Measurements from ENCODE around the gene IGLL1.
A peak's percentile ranks its signal among the peaks of the same experiment; 100 is the strongest.
"Not testable (repeated sequence)": the region's sequence is repeated elsewhere in the genome, so short reads cannot be mapped to it uniquely, and the experiment has no call there.

IGLL1 gene

DNA sequence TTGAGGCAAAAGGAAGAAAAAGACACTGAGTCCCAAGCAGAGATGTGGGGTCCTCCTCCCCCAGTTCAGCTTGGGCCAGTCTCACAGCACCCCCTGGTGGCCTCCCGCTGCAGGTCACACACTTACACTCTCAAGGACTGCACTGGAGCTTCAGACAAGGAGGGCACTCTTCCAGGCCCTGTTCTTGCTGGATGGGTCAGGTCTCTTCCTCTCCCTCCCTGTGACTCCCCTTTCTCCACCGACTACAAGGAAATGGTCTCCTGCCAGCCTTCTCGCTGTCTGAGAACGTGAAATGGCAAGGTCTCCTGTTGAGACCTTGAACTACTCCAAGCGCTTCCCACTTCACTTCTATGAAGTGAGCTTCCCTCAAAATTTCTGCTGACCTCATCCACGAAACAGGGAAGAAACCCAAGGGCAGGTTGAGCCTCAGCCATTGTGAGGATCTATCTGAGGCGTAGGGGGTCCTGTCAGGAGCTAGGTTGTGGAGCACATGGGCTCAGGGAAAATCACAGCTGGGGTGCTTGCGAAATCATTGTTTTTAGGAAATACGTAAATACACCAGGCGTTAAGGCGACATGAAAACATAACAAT, 11.2 kb upstream of the IGLL1 start:
- peak; percentile 59 to 80 (median 66) for DNase-seq

DNA sequence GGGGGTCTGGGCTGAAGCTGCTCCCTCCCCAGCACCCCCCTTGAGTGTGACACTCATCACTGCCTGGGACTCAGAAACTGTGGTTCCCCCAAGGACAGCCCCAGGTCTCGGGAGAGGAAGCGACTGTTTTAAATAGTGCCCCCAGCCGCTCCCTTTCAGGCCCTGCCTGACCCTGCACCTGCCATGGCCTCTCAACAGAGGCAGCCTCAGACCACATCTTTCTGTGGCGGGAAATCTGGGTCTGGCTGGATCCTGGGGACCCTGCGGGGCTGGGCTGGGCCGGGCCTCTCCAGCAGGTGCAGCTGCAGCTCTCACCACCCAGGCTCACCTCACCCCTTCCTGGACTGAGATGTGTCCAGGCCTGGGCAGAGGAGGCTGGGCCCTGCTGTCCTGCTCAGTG, 3.7 kb upstream of the IGLL1 start:
- DNase-seq: no peak

DNA sequence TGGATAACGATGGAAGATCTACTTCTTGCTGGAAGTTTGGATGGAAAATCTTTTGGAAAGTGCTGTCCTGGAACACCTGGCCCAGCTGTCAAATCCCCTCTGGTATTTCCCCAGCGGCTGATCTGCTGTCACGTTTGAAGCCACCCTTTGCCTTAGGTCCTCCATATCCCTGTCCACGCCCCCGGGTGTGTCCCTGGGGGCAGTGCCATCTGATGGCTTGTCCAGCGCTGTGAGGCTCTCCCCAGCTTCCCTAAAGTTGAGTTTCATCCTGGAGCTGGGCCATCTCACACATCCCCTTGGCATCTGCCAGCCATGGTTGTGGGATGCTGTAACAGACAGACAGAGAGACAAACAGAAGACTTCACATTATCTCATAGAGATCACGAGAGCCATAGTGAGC, 3.1 kb upstream of the IGLL1 start:
- DNase-seq: peak in 1 of 4 experiments; percentile 10

DNA sequence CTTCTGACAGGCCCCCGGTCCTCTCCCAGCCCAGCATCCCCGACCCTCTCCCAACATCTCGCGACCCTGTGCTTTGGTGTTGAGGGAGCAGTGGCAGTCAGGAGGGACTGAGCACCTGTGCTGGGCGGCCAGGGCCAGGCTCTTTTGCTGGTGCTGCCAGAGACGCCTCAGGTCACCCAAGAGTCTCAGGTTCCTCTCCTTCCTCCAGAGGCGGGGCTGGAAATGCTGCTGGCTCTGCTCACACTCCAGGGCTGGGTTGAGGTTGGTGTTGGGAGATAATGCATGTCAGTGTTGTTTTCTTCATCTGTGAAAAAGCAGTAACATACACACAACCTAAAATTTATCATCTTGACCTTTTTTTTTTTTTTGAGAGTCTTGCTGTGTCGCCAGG, 1.2 kb upstream of the IGLL1 start:
- no peak for DNase-seq

DNA sequence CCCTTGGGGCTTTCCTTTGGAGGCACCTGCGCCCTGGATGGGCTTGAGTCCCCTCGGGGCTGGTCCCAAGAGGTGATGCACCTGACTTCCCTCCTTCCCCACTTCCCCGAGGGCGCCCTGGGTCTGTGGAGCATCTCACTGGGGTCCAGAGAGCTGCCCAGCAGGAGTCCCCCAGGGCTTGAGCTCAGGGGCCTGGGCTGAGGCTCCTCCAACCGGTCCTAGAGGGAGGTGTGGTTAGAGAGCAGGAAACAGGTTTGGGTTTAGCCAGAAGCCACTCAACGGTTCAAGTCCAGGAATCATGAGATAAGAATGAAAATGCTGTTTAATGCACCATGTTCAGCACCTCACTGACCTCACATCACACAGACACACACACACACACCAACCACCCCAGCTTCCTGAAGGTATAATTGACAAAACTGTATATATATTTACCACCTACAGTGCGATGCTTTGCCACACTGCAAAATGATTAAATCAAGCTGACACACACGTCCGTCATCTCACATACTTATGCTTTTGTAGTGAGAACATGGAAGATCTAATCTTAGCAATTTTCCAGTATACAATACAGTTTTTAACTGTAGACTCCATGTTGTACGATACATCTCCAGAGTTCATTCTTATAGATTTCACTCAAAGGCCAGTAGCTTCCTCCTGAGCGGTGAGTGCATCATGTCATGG, 628 bp upstream of the IGLL1 start:
- no peak for DNase-seq

DNA sequence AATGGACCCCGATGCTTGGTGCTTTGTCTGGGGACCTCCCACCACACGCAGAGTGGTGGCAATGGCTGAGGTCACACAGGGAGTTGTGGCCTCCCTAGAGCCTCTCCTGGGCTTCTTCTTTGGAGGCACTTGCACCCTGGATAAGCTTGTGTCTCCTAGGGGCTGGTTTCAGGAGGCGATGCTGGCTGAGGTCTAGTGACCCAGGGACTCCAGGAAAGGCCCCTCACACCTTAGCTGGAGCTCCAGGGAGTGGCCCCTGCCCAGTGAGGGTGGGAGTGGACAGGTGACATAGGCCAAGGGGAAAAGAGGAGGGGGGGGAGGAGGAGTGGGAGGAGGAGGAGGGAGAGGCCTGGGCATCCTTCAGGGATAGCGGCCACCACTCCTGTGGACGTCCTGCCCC, 810 bp downstream of the IGLL1 start:
- no peak for DNase-seq

DNA sequence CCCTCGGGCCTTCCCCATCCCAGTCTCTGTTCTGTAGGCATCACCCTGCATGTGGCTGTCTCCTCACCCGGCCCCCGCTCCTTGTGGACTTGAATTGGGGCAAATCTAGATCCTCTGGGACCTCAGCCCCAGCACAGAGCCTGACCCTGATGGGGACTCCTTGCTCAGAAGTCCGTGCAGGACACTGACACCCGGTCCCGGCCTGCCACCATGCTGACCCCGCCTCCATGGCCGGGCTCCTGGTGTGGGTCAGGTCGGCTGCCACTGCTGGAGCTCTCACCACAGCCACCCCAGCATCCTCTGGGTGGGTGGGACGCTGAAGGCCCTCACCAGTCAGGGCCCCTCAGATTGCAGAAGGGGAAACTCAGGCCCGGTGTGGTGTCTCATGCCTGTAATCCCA, 1.8 kb downstream of the IGLL1 start:
- no peak for DNase-seq

DNA sequence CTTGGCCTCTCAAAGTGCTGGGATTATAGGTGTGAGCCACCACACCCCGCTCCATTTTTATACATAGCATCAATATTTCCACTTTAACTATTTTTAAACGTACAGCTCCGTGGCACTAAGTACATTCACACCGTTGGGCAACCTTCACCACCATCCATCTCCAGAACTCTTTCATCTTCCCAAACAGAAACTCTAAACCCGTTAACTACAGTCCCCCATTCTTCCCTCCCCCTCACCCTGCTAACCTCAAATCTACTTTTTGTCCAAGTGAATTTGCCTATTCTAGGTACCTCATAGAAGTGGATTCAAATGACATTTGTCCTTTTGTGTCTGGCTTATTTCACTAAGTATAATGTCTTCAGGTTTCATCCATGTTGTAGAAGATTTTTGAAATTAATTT, 3.4 kb downstream of the IGLL1 start:
- DNase-seq: no peak

DNA sequence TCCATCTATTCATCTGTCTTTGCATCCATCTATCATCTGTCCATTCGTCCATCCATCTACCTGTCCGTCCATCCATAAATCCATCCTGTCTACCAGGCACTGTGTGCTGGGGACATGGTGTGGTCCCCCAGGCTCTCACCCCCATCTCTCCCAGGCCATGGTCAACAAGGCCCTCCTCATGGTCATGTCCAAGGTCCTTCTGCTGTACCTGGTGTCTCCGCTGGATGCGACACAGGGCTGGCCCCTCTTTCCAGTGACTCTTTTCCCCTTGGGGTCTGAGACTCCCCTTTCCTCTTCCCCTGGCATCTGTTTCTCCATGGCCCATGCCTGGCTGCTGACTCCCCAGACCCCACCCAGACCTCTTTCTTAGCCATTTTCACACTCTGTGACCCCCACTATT, 4.5 kb downstream of the IGLL1 start:
- no peak for DNase-seq

DNA sequence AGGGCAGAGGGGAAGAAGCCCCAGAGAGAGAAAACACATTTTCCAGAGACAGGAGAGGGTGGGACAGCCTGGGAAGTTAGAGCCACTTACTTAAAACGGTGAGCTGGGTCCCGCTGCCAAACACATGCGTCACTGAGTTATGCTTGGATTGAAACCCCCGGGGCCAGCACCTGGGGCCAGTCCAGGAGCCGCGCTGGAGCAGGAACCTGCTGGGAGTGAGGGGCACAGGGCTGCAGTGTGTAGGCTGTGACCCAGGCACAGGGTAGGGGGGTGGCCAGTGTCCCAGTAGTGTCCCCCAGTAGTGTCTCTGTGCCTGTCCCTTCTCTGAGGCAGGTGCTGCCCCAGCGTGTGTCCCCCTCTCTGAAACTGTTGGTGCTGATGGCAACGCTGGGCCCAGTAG, 5.2 kb downstream of the IGLL1 start:
- no peak for DNase-seq

DNA sequence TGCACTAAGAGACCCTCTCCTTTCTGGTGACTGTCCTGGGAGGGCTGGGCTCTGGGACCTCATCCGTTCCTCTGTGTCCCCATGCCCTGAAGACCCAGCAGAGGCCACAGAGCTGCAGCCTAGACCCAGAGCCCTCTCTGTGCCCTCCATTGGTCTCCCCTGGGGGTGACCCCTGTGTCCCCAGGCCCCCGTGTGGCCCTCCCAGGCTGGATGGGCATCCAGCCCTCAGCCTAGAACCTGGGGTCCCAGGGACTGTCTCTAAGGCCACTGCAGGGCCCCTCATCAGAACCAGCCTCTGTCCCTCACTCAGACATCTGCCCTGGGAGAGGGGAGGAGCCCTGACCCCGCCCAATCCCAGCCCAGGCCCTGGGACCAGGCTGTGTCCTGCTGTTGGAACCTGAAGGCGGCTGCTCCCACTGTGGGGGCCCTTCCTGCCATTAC, 5.7 kb downstream of the IGLL1 start:
- no peak for DNase-seq

DNA sequence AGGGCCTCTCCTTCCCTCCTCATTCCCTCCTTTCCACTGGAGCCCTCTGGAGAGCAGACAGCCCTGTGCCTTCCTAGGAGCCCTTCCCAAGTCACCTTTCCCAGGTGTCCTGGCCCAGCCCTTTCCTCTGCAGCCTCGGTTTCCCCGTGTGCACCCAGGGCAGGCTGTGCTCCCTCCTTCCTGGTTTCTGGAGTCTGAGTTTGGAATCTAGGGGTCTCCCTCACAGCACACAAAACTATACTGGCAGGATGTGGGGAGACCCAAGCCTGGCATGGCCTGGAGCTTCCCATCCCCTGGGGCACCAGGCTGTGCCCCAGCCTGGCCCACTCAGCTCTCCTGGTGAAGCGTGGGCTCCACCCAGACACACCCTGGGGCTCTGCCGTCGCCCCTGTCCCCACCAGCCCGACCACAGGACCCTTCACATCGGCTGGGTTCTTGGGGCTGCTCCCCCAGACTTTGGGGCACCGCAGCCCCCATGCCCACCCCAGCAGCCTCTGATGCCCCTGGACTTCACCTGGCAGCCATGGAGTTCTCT, 6.3 kb downstream of the IGLL1 start:
- DNase-seq: not testable (repeated sequence)

DNA sequence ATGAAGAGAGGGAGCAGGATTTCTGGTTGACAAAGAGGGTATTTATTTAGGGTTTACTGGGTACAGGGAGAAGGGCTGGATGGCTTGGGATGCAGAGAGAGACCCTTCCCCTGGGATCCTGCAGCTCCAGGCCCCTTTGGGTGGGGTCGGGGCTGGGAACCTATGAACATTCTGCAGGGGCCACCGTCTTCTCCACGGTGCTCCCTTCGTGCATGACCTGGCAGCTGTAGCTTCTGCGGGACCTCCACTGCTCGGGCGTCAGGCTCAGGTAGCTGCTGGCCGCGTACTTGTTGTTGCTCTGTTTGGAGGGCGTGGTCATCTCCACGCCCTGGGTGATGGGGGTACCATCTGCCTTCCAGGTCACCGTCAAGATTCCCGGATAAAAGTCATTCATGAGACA, 7.0 kb downstream of the IGLL1 start:
- not testable (repeated sequence) for DNase-seq

DNA sequence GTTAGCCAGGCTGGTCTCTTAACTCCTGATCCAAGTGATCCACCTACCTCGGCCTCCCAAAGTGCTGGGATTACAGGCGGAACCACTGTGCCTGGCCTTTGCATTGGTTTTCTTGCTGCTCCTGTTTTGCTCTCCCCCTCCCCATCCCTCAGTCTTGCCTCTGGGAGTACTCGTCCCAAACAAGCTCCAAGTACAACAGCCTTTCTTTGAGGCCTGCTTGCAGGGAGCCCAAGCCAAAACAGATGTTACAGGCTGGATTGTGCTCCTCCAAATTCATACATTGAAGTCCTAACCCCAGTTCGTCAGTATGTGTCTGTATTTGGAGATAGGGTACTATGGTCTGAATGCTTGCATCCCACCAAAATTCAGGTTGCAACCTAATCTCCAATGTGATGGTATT, 8.6 kb downstream of the IGLL1 start:
- no peak for DNase-seq

DNA sequence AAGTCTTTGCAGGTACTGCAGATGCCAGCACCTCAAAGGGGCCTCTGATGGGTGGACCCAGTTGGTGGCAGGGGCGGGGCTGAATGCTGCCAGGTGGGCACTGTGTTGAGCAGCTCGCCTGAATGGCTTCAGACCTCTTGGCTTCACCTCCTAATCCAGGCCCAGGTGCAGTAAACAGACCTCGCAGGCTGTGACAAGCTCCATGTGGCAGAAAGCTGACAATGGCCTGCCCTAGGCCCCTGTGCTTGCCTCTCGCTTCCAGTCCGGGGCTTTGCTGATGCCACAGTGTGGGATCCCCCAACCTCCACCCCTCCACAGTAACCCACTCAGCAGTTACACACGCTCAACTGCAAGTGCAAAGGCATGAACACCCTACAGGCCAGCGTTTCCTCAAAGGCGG, 9.4 kb downstream of the IGLL1 start:
- DNase-seq: no peak

DNA sequence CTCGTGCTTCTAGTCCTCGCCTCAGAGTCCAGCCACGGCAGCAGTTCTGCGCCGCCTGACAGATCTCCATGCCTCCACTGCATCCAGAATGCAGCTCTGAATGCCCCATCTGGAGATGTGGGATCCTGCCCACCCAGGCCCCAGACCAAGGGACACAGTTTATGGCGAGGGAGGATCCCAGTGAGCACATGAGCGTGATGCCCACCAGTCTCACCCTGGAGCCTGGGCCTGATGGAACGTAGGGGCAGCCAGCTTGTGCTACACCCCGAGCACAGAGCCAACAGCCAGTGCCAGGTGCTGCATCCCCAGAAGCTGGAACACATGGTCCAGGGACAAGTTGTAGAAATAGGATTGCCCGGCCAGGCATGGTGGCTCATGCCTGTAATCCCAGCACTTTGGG, 10.4 kb downstream of the IGLL1 start:
- DNase-seq: no peak

DNA sequence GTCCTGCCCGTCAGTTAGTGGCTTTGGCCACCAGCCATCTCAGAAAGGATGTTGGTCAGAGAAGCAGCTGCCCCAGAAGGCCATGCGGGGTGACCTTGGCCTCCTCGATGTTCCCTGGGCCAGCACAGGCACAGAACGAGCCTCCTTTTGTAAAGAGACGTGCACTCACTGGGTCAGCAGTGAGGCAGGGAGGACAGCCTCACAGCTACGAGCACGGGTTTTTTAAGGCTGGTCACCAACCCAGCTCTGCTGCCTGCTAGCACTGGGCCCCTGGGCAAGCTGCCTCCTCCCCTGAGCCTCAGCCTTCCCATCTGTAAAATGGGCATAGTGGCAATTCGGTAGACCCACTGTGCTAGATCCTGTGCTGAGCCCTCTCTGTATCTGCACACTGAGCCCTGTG, 10.8 kb downstream of the IGLL1 start:
- DNase-seq: no peak

DNA sequence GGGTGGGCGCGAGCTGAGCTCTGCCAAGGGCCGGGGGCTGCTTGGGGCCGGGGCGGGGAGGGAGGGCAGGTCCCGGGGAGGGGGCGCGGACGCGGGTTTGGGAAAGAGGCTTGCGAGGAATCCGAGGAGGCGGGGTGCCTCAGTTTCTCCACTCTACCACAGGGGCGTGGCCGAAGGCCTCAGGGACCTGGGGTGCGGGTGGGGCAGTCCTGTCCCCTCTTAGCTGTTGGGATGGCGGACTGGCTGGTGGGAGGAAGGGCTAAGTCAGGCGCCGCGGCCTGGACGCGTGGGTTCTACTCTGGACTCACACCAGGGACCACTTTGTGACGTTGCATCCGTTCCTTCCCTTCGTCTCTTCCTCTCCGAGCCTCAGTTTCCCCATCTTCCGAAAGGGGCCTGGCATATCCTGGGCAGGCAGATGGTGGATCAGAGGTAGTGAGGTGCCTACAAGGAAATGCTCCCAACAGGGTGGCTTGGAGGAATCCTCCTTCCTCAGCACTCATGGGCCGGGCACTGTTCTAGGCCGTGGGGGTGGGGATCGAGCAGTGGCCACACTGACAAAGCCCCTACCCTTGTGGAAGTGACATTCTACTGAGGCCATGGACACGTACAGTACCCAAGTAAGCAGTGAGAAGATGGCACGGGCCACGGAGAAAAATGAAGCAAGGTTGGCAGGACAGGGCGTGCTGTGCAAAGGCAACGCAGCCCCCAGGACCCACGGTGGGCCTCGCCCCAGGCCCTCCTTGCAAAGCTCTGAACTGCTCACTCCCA, 13.2 kb downstream of the IGLL1 start:
- no peak for DNase-seq

DNA sequence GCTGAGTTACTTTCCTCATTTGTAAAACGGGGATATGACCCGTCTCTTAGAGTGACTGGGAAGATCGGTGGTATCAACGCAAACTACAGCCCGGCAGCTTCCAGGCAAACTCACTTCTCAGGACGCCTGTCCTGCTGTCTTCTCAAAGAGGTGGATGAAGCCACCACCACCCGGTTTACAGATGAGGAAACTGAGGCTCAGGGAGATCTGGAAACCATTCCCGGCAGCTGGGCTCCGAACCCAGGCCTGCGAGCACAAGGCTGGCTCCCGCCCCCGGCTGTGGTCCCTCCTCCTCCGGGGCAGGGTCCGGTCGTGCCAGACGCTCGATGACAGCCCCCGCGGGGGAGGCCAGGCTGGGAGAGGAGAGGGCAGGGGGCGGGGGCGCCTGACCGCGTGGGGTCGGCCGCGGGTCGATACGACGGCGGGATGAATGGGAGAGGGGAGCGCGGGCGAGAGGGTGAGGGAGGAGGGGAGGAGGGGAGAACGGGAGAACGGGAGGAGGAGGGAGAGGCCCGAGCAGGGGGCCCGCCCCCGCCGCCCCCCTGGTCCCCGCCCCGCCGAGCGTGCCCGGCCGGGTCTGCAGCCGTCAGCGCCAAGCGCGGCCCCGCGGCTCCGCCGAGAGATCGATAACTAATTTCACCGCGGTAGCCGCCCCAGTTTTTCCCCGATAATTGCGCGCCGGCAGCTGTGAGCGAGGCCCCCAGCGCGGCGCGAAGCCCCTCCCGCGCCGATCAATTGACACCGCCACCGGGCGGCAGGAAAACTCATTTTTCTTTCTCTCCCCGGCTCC, 14.0 kb downstream of the IGLL1 start:
- peak in 1 of 4 experiments; percentile 25 for DNase-seq

DNA sequence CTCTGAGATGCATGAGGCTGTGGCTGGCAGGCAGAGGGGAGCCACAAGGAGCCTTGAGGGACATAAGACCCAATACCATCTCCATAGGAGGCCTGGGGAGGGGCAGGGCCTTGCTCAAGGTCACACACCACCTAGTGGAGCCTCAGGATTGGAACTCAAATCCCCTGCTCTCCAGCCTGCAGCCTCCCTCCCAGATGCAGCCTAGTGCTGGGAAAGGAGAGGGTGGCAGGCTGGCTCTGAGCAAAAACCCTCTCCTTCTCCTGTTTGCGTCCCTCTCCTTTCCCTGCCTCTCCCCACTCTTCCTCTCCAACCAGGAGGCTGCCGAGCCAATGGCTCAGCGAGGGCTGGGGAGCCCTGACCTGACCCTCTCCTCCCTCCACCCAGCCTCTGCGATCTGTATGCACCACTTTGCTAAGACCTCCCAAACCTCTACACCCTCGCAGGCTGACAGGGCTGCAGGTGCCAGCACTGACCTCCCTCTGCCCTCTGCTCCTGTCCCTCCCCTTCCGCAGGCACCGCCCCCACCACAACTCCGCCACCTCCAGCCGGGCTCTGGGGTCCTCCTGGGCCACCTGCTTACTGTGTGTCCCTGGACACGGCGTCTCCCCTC, 14.7 kb downstream of the IGLL1 start:
- DNase-seq: peak in 1 of 4 experiments; percentile 34

DNA sequence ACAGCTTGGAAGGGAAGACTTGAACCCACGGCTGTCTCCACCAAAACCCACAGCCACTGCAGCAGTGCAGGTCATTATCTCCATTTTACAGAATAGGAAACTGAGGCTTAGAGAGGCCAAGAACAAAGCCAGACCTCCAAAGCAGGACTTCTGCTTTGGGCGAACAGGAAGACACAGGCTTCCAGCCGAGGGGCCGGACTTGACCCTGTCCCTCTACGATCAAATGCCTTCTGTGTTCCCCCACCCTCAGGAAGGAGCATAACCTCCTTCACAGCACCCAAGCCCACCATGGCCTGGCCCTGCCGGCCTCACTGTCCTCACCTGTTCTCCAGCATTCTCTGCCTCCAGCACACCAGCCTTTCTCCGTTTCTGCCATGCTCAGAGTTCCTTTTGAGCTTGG, 15.8 kb downstream of the IGLL1 start:
- no peak for DNase-seq

DNA sequence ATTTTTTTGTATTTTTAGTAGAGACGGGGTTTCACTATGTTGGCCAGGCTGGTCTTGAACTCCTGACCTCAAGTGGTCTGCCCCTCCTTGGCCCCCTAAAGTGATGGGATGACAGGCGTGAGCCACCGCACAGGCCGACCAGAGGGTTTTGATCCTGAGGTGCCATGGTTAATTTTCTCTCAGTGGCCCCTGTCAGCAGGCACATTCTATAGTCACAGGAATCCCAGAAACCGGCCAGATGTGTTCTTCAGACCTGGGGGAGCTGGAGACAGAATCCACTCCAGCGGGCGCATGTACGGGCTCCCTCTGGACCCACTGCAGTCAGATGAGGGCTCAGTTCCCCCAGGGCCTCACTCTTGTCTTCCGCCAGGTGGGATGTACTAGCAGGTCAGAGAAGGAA, 17.0 kb downstream of the IGLL1 start:
- DNase-seq: no peak

DNA sequence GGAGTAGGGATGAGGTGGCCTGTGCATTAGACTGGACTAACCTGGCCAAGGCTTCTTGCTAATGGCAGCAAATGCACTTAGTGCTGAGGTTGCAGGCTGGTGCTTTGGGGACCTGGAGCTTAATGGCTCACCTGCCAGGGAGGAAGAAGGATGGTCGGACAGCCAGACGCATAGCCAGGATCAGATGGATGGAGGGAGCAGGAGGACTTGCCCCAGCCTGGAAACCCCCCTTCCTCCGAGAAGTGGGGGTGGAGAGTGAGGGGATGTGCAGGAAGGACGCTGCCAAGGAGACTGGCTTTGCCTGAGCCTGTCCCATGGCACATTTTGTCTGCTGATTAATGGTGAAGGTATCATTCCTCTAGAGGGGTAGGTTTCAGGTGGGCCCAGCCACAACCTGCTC, 17.9 kb downstream of the IGLL1 start:
- no peak for DNase-seq

Measured in suppressor macrophage (primary cell).